Panc1 (cell line): Measurements from ENCODE around the gene FGF11. TPM values are rescaled to one million over a fixed set of nuclear protein-coding genes. Genes with fewer than 3 reads are reported as not detected.

Experiments used
- ATAC-seq: fragments of 200-7000 bp; cut with Tn5 transposase; 2 replicates; pipeline ENCODE4 v1.9.1; 2020; ENCODE audit warnings: mild to moderate bottlenecking, moderate library complexity
- BruUV-seq: library from RNA; stranded (reverse); fragments of 400-500 nt; replicated peaks from 2 replicates; lab custom pipeline; 2021; lab: Mats Ljungman, UMichigan
- CTCF ChIA-PET: fragments of 300-600 bp; sonication (Branson Sonifier 250); formaldehyde crosslinking; loops from one replicate; lab custom pipeline; 2022; ENCODE audit warnings: antibody characterized with exemption; lab: Charles Lee
- POLR2A ChIA-PET: fragments of 300-600 bp; sonication (Branson Sonifier 250); formaldehyde crosslinking; loops from one replicate; lab custom pipeline; 2022; ENCODE audit warnings: antibody characterized with exemption; lab: Charles Lee
- DNase-seq: peaks from one replicate; pipeline ENCODE4 v3.0.0-alpha.2; 2010; ENCODE audit warnings: low read depth, low spot score
- H3K27ac ChIP-seq: 2 replicates; pipeline ENCODE4 v1.5.1; 2011; ENCODE audit warnings: mild to moderate bottlenecking, low read length, inconsistent platforms
- H3K27me3 ChIP-seq: fragments of 200-500 bp; sonication (Bioruptor generic); 2 replicates; pipeline ENCODE4 v1.6.0; 2014; ENCODE audit warnings: low read length, inconsistent platforms; ENCODE audit not compliant: control insufficient read depth, insufficient read depth
- H3K36me3 ChIP-seq: fragments of 200-500 bp; sonication (Bioruptor generic); 2 replicates; pipeline ENCODE4 v1.5.1; 2014; ENCODE audit warnings: inconsistent platforms, mild to moderate bottlenecking, low read length, moderate library complexity; ENCODE audit not compliant: control insufficient read depth, insufficient read depth
- H3K4me1 ChIP-seq: 2 replicates; pipeline ENCODE4 v1.5.1; 2011; ENCODE audit warnings: inconsistent platforms, mild to moderate bottlenecking, low read length, moderate library complexity; ENCODE audit not compliant: control insufficient read depth, insufficient read depth
- H3K4me3 ChIP-seq, 2 experiments: 2 replicates each; pipeline ENCODE4 v1.5.1; 2011 to 2012; ENCODE audit warnings: low read depth in 2 of 2, low read length in 2 of 2, mild to moderate bottlenecking in 2 of 2, inconsistent platforms in 1 of 2, moderate library complexity in 1 of 2
- H3K9me3 ChIP-seq: fragments of 200-500 bp; sonication (Bioruptor generic); 2 replicates; pipeline ENCODE4 v1.5.1; 2014; ENCODE audit warnings: low read depth, mild to moderate bottlenecking, inconsistent platforms, low read length, moderate library complexity; ENCODE audit not compliant: control insufficient read depth, insufficient read depth
- POLR2AphosphoS5 ChIP-seq: IDR thresholded peaks from 2 replicates; pipeline ENCODE4 v1.6.1; 2012; ENCODE audit warnings: mild to moderate bottlenecking, low read depth, low read length, moderate library complexity
- SIN3A ChIP-seq: IDR thresholded peaks from 2 replicates; pipeline ENCODE4 v1.6.1; 2012; ENCODE audit warnings: low read depth, mild to moderate bottlenecking, low read length, moderate library complexity, borderline replicate concordance; ENCODE audit not compliant: insufficient read depth
- TCF7L2 ChIP-seq: IDR thresholded peaks from 2 replicates; pipeline ENCODE4 v1.6.1; 2011; ENCODE audit warnings: mild to moderate bottlenecking, low read depth, low read length, inconsistent platforms
- in situ Hi-C: cut with HindIII; loops from 2 replicates; pipeline ENCODE4 v1.10.0; 2016; ENCODE audit warnings: low sequenced_read_pairs, low pct_unique_long_range_greater_than_20kb
- intact Hi-C: fragments of 100-400 bp; cut with micrococcal nuclease; formaldehyde crosslinking; loops from one replicate; pipeline ENCODE4 v1.10.0; 2022; ENCODE audit not compliant: unreplicated experiment
- total RNA-seq: library from RNA; stranded (reverse); gene quantifications from one replicate; pipeline ENCODE4 v1.2.1, GENCODE V29; 2021; ENCODE audit not compliant: unreplicated experiment
- TF ChIP-seq, protein P1 (sequence below), 2 experiments: IDR thresholded peaks; 2 replicates each; pipeline ENCODE4 v1.6.1; 2011 to 2012; ENCODE audit warnings: low read depth in 2 of 2, control low read depth in 1 of 2, low read length in 1 of 2, mild to moderate bottlenecking in 1 of 2, moderate library complexity in 1 of 2; ENCODE audit not compliant: insufficient read depth in 1 of 2
- TF ChIP-seq, protein P2 (sequence below): fragments of 450-650 bp; IDR thresholded peaks from 2 replicates; pipeline ENCODE4 v1.5.1; 2017; ENCODE audit warnings: mild to moderate bottlenecking

FGF11 gene
- total RNA-seq, 1 experiment from 2014 or later = 4.4 TPM

DNA sequence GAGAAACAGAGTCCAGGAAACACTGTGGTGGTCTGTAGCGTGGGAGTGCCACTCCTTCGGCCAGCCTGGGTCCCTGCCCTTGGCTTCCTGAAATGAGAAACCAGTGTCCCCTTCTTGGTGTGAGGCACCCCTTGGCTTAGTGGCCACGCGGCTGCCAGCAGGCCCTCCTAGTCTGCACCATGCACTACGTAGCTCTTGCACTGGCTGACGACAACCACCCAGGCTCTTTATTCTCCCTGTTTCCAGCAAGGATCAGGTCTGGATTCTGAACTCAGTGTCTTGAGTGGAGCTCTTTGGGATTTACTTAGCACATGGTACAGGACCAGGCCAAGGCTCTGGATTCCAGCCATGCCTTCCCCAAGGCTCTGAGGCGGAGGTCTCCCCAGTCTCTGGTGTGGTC, 11.8 kb upstream of the FGF11 start:
- no peak for DNase-seq
- ATAC-seq = 0 out of 2 replicates have a peak, but pooled peaks have one; percentile 31
- in situ Hi-C loops (no loop called here), intact Hi-C loops (no loop called here)
- no peaks in the 10 kb centered on the region for H3K4me1 ChIP-seq
- ChIA-PET POLR2A (no interaction called here), CTCF (no interaction called here)
- TF ChIP-seq, protein P1, sequence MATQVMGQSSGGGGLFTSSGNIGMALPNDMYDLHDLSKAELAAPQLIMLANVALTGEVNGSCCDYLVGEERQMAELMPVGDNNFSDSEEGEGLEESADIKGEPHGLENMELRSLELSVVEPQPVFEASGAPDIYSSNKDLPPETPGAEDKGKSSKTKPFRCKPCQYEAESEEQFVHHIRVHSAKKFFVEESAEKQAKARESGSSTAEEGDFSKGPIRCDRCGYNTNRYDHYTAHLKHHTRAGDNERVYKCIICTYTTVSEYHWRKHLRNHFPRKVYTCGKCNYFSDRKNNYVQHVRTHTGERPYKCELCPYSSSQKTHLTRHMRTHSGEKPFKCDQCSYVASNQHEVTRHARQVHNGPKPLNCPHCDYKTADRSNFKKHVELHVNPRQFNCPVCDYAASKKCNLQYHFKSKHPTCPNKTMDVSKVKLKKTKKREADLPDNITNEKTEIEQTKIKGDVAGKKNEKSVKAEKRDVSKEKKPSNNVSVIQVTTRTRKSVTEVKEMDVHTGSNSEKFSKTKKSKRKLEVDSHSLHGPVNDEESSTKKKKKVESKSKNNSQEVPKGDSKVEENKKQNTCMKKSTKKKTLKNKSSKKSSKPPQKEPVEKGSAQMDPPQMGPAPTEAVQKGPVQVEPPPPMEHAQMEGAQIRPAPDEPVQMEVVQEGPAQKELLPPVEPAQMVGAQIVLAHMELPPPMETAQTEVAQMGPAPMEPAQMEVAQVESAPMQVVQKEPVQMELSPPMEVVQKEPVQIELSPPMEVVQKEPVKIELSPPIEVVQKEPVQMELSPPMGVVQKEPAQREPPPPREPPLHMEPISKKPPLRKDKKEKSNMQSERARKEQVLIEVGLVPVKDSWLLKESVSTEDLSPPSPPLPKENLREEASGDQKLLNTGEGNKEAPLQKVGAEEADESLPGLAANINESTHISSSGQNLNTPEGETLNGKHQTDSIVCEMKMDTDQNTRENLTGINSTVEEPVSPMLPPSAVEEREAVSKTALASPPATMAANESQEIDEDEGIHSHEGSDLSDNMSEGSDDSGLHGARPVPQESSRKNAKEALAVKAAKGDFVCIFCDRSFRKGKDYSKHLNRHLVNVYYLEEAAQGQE (IDR thresholded peaks at IDR 0.05; ENCODE audit: insufficient read depth in 1 of 2, low read depth in 2 of 2, low read length in 1 of 2) = no peak
- no peak for TF ChIP-seq TCF7L2
- TF ChIP-seq POLR2AphosphoS5 = no peak
- TF ChIP-seq, protein P2, sequence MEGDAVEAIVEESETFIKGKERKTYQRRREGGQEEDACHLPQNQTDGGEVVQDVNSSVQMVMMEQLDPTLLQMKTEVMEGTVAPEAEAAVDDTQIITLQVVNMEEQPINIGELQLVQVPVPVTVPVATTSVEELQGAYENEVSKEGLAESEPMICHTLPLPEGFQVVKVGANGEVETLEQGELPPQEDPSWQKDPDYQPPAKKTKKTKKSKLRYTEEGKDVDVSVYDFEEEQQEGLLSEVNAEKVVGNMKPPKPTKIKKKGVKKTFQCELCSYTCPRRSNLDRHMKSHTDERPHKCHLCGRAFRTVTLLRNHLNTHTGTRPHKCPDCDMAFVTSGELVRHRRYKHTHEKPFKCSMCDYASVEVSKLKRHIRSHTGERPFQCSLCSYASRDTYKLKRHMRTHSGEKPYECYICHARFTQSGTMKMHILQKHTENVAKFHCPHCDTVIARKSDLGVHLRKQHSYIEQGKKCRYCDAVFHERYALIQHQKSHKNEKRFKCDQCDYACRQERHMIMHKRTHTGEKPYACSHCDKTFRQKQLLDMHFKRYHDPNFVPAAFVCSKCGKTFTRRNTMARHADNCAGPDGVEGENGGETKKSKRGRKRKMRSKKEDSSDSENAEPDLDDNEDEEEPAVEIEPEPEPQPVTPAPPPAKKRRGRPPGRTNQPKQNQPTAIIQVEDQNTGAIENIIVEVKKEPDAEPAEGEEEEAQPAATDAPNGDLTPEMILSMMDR = no peak
- no peak for TF ChIP-seq SIN3A
- H3K4me3 ChIP-seq = no peak overlapping the region
- no TSS peak for BruUV-seq
- no peak overlapping the region for H3K27ac ChIP-seq
- no peaks in the 10 kb centered on the region for H3K27me3 ChIP-seq
- no peaks in the 10 kb centered on the region for H3K9me3 ChIP-seq
- no peaks in the 10 kb centered on the region for H3K36me3 ChIP-seq

DNA sequence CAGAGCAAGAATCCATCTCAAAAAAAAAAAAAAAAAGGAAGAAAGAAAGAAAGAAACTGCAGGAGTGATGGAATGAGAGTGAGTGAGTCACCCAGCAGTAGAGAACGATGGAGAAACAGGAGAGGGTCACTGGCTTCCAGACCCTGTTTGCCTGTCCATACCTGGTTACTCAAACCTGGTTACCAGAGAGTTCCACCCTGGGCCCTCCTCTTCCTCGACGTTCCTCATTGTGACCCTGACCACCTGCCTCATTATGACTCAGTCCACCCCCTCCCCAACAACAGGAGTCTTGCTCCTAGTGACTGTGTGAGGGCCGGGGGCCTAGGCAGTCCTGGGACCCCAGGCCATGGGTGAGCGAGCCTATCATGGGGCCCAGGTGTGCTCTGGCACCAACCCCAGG, 10.8 kb upstream of the FGF11 start, which contains the start of gene SPEM3:
Gene SPEM3, plus strand, starts transcription at position 301 of the 400 bp plus-strand sequence. Its CDS starts 46 bp downstream, at position 347.
- ChIA-PET CTCF (no interaction called here), POLR2A (no interaction called here)
- Histone ChIP-seq H3K36me3 (no peaks in the 10 kb centered on the region), H3K9me3 (no peaks in the 10 kb centered on the region), H3K27me3 (no peaks in the 10 kb centered on the region), H3K4me1 (no peaks in the 10 kb centered on the region), H3K27ac (no peak within 1 kb of the TSS), H3K4me3 (no peak within 1 kb of the TSS)
- no peak for DNase-seq
- intact Hi-C loops (no loop called here), in situ Hi-C loops (no loop called here)
- no peak for ATAC-seq
- TF ChIP-seq, protein P1 (IDR thresholded peaks at IDR 0.05; ENCODE audit: insufficient read depth in 1 of 2, low read depth in 2 of 2, low read length in 1 of 2) = no peak
- TF ChIP-seq POLR2AphosphoS5 (no peak), SIN3A (no peak), TCF7L2 (no peak)
- TF ChIP-seq, protein P2 = no peak
- no TSS peak for BruUV-seq
